Heart left ventricle (tissue), 16 donors: ENCODE data around the gene KMO. TPM values are rescaled to one million over a fixed set of nuclear protein-coding genes. Genes with fewer than 3 reads are reported as not detected.

Experiments used
- ATAC-seq, 4 donors: fragments of 200-7000 bp; cut with Tn5 transposase; one replicate each; pipeline ENCODE4 v1.9.1; 2020 to 2022; ENCODE audit warnings: moderate library complexity in 4 of 4, mild to moderate bottlenecking in 3 of 4, moderate number of reproducible peaks in 1 of 4
- DNase-seq, 5 donors: peaks; one replicate each; pipeline ENCODE4 v3.0.0-alpha.2; 2020
- H3K27ac ChIP-seq, 12 donors: fragments of 200-600 bp; sonication (generic) in 4 of 12; one replicate each; pipeline versions ENCODE4 v1.5.0 to v1.8.0; 2016 to 2022; ENCODE audit warnings: mild to moderate bottlenecking in 2 of 12
- H3K27me3 ChIP-seq, 9 donors: fragments of 200-600 bp; sonication (generic) in 2 of 9; one replicate each; pipeline versions ENCODE4 v1.5.1 to v1.8.0; 2016 to 2022; ENCODE audit warnings: mild to moderate bottlenecking in 3 of 9
- H3K36me3 ChIP-seq, 9 donors: fragments of 200-600 bp; sonication (generic) in 2 of 9; one replicate each; pipeline versions ENCODE4 v1.5.0 to v1.8.0; 2018 to 2022; ENCODE audit warnings: mild to moderate bottlenecking in 2 of 9
- H3K4me1 ChIP-seq, 12 donors: fragments of 200-600 bp; sonication (generic) in 4 of 12; one replicate each; pipeline versions ENCODE4 v1.5.0 to v1.8.0; 2016 to 2022; ENCODE audit warnings: mild to moderate bottlenecking in 3 of 12
- H3K4me3 ChIP-seq, 12 donors: fragments of 200-600 bp; sonication (generic) in 4 of 12; one replicate each; pipeline versions ENCODE4 v1.5.0 to v1.8.0; 2017 to 2022; ENCODE audit warnings: mild to moderate bottlenecking in 9 of 12, moderate library complexity in 4 of 12
- H3K9me3 ChIP-seq, 12 donors: fragments of 200-600 bp; sonication (generic) in 4 of 12; one replicate each; pipeline versions ENCODE4 v1.5.0 to v1.8.0; 2016 to 2022; ENCODE audit warnings: mild to moderate bottlenecking in 1 of 12
- CTCF ChIP-seq, 12 donors: fragments of 200-600 bp; sonication (generic) in 4 of 12; IDR thresholded peaks; one replicate each; pipeline versions ENCODE4 v1.5.0 to v1.8.0; 2018 to 2022; ENCODE audit warnings: antibody characterized with exemption in 12 of 12, mild to moderate bottlenecking in 5 of 12
- POLR2A ChIP-seq, 2 donors: fragments of 450-650 bp; IDR thresholded peaks; one replicate each; pipeline ENCODE4 v1.6.1; 2017; ENCODE audit warnings: antibody characterized with exemption in 2 of 2, mild to moderate bottlenecking in 2 of 2, moderate library complexity in 2 of 2
- WGBS, 4 donors: extraction: QIAGEN DNeasy Blood & Tissue Kit in 2 of 4; methylation state at CpG; one replicate each; pipeline versions ENCODE4 v1.1.5 to v1.1.7; 2013 to 2018; 5-methylcytosine and 5-hydroxymethylcytosine counted together
- intact Hi-C, 10 donors: fragments of 100-400 bp; cut with DNase I; formaldehyde crosslinking; loops; one replicate each; pipeline versions ENCODE4 v1.11.1 to v1.14.2; 2022
- polyA plus RNA-seq, 2 donors: library from polyadenylated mRNA; stranded (reverse); fragments of 200-250 nt; gene quantifications; one replicate each; pipeline ENCODE4 v1.2.3, GENCODE V29; 2013
- total RNA-seq, 9 donors: library from RNA; depleted of rRNA in 2 of 9; stranded (reverse); fragments of >200 nt in 2 of 9; fragmentation: NEBNext Ultra II Directional in 3 of 9; extraction: Animal tissue kit (Norgen Biotek cat#: 25700) in 3 of 9; gene quantifications; one replicate each; pipeline versions ENCODE4 v1.1.0 to v1.2.4, GENCODE V29; 2016 to 2023
- donor health status: ischemic (EF 13 %, LVEDD 7.1; RV severe dilation, severe dysfunction).
- donor health status: healthy with polysubstance abuse.
- donor health status: DM: no; HTN: yes; CAD: no.
- donor health status: DM: no; HTN: no; CAD: no.
- donor health status: ischemic (EF 25% LVEDD 6.9; RV normal size, moderate dysfunction).
- donor health status: ischemic (EF 25% LVEDD 5.7; RV mildly dilated, moderate dysfunction).
- donor health status: healthy.
- donor health status: DM: yes; HTN: yes; CAD: no.
- donor health status: ischemic (EF 35%, LVEDD 5.7; RV mildly dilated, moderate dysfunction).
- donor health status: nonischemic (EF 11% LVEDD 7.7; RV severe dilation, severe dysfunction).
- donor health status: DM: yes; HTN: yes; CAD: no.
- donor health status: PGD.
- donor health status: ischemic (EF 29% LVEDD 5.4; RV normal size, mild dysfunction).
- donor health status: nonischemic (EF 23%, LVEDD 6.1; RV moderate dilation, normal function).

KMO gene
- total and polyA plus RNA-seq, 11 donors, result 0.07 to 3.9 (median 0.15) TPM; not detected in 3

GRCh38 chr1:241630476-241630875, 98.3 kb downstream of the KMO start:
- TF ChIP-seq CTCF (IDR thresholded peaks at IDR 0.05) (no peak), POLR2A (IDR thresholded peaks at IDR 0.05) (no peak)
- ATAC-seq, result no peak
- H3K27ac ChIP-seq, result no peak overlapping the region
- H3K27me3 ChIP-seq, result no peaks in the 10 kb centered on the region
- no peaks in the 10 kb centered on the region for H3K9me3 ChIP-seq
- intact Hi-C loops, result loop anchor here in 1 of 10 donors (5.0 kb wide), 1 partner anchor 98 kb away; the partner anchor contains the start of gene KMO
- peaks cover 0 to 13% (median 4%) of the 10 kb centered on the region in 12 donors for H3K4me1 ChIP-seq
- 87 to 99% (median 97%) methylated on average over 1 of the region's 1 CpG for WGBS, 4 donors
- DNase-seq, result no peak
- H3K36me3 ChIP-seq, result peaks cover 0 to 13% (median 0%) of the 10 kb centered on the region in 9 donors
- no peak overlapping the region for H3K4me3 ChIP-seq

GRCh38 chr1:241630899-241631298, 98.7 kb downstream of the KMO start:
- DNase-seq, result no peak
- H3K4me3 ChIP-seq, result no peak overlapping the region
- TF ChIP-seq CTCF (IDR thresholded peaks at IDR 0.05), result no peak
- no peak for TF ChIP-seq POLR2A (IDR thresholded peaks at IDR 0.05)
- H3K36me3 ChIP-seq, result peaks cover 0 to 14% (median 0%) of the 10 kb centered on the region in 9 donors
- no peaks in the 10 kb centered on the region for H3K27me3 ChIP-seq
- WGBS, 4 donors, result 97 to 98% (median 98%) methylated on average over 2 of the region's 2 CpGs
- no peaks in the 10 kb centered on the region for H3K9me3 ChIP-seq
- ATAC-seq, result no peak
- H3K27ac ChIP-seq, result no peak overlapping the region
- H3K4me1 ChIP-seq, result peaks cover 0 to 13% (median 4%) of the 10 kb centered on the region in 12 donors
- intact Hi-C loops, result loop anchor here in 1 of 10 donors (5.0 kb wide), 1 partner anchor 99 kb away; the partner anchor contains the start of gene KMO

GRCh38 chr1:241631674-241632073, 99.5 kb downstream of the KMO start:
- ATAC-seq (no peak), DNase-seq (no peak)
- no peak overlapping the region for H3K27ac ChIP-seq
- H3K36me3 ChIP-seq, result peaks cover 0 to 14% (median 0%) of the 10 kb centered on the region in 9 donors
- TF ChIP-seq POLR2A (IDR thresholded peaks at IDR 0.05) (no peak), CTCF (IDR thresholded peaks at IDR 0.05) (no peak)
- H3K27me3 ChIP-seq, result no peaks in the 10 kb centered on the region
- WGBS, 4 donors, result 86 to 91% (median 89%) methylated on average over 5 of the region's 5 CpGs
- H3K4me3 ChIP-seq, result no peak overlapping the region
- intact Hi-C loops, result loop anchor here in 1 of 10 donors (5.0 kb wide), 1 partner anchor 99 kb away; the partner anchor contains the start of gene KMO
- no peaks in the 10 kb centered on the region for H3K9me3 ChIP-seq
- H3K4me1 ChIP-seq, result peaks cover 0 to 18% (median 4%) of the 10 kb centered on the region in 12 donors

DNA sequence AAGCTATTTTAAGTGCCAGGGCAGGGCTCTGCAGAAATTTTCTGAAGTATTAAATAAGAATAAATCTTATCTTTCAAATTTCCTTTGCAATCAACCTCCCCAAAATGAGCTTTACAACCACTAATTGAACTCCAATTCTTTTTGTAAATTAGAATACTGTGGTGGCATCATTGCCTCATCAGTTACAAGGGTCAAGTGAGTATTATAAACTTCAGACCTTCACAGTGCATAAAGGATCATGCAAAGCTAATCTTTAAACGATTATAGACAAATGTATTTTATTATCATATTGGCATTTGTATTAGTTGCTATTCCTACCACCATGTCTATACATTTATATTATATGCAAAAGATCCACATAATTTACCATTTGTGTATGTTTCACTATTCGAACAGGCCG, 100.8 kb downstream of the KMO start:
- Histone ChIP-seq H3K4me3 (no peak overlapping the region), H3K27me3 (no peaks in the 10 kb centered on the region), H3K4me1 (peaks cover 0 to 22% (median 4%) of the 10 kb centered on the region in 12 donors), H3K27ac (no peak overlapping the region), H3K36me3 (peaks cover 0 to 14% (median 0%) of the 10 kb centered on the region in 9 donors), H3K9me3 (no peaks in the 10 kb centered on the region)
- ATAC-seq (no peak), DNase-seq (no peak)
- intact Hi-C loops, result loop anchor here in 1 of 10 donors (5.0 kb wide), 1 partner anchor 101 kb away; the partner anchor contains the start of gene KMO
- 89 to 95% (median 92%) methylated on average over 3 of the region's 3 CpGs for WGBS, 4 donors
- TF ChIP-seq POLR2A (IDR thresholded peaks at IDR 0.05) (no peak), CTCF (IDR thresholded peaks at IDR 0.05) (no peak)
